ENCODE measurements around the gene CCDC7.
"Not testable (repeated sequence)": the region's sequence is repeated elsewhere in the genome, so short reads cannot be mapped to it uniquely, and the experiment has no call there.

CCDC7 gene

GRCh38 chr10:32562695-32563094 is 116.8 kb downstream of the CCDC7 start:
- DNase-seq (ENCODE audit: low read depth in 2 of 2): not testable (repeated sequence)

- no peak for DNase-seq (ENCODE audit: low read depth in 2 of 2)
Measured at GRCh38 chr10:32577448-32577847, 131.5 kb downstream of the CCDC7 start.

GRCh38 chr10:32582946-32583345 is 137.0 kb downstream of the CCDC7 start:
- no peak for DNase-seq (ENCODE audit: low read depth in 2 of 2)

GRCh38 chr10:32598022-32598421 is 152.1 kb downstream of the CCDC7 start:
- not testable (repeated sequence) for DNase-seq (ENCODE audit: low read depth in 2 of 2)

GRCh38 chr10:32600317-32600716 is 154.4 kb downstream of the CCDC7 start:
- DNase-seq (ENCODE audit: low read depth in 2 of 2): no peak

GRCh38 chr10:32601562-32601961 is 155.6 kb downstream of the CCDC7 start:
- not testable (repeated sequence) for DNase-seq (ENCODE audit: low read depth in 2 of 2)

GRCh38 chr10:32605787-32606186 is 159.8 kb downstream of the CCDC7 start:
- no peak for DNase-seq (ENCODE audit: low read depth in 2 of 2)

GRCh38 chr10:32610543-32610942 is 164.6 kb downstream of the CCDC7 start:
- not testable (repeated sequence) for DNase-seq (ENCODE audit: low read depth in 2 of 2)

GRCh38 chr10:32616438-32616837 is 170.5 kb downstream of the CCDC7 start:
- no peak for DNase-seq (ENCODE audit: low read depth in 2 of 2)

- DNase-seq (ENCODE audit: low read depth in 2 of 2): no peak
Measured at GRCh38 chr10:32618482-32618881, 172.5 kb downstream of the CCDC7 start.

- DNase-seq (ENCODE audit: low read depth in 2 of 2): no peak
Measured at GRCh38 chr10:32621969-32622368, 176.0 kb downstream of the CCDC7 start.

GRCh38 chr10:32622409-32622808 is 176.5 kb downstream of the CCDC7 start:
- no peak for DNase-seq (ENCODE audit: low read depth in 2 of 2)

- DNase-seq (ENCODE audit: low read depth in 2 of 2): no peak
Measured at GRCh38 chr10:32627183-32627582, 181.2 kb downstream of the CCDC7 start.

GRCh38 chr10:32629910-32630309 is 184.0 kb downstream of the CCDC7 start:
- no peak for DNase-seq (ENCODE audit: low read depth in 2 of 2)

- DNase-seq (ENCODE audit: low read depth in 2 of 2): no peak
Measured at GRCh38 chr10:32646535-32646934, 200.6 kb downstream of the CCDC7 start.

- DNase-seq (ENCODE audit: low read depth in 2 of 2): no peak
Measured at GRCh38 chr10:32650246-32650655, 204.3 kb downstream of the CCDC7 start.

GRCh38 chr10:32657430-32657829 is 211.5 kb downstream of the CCDC7 start:
- DNase-seq (ENCODE audit: low read depth in 2 of 2): not testable (repeated sequence)

GRCh38 chr10:32661346-32661745 is 215.4 kb downstream of the CCDC7 start:
- no peak for DNase-seq (ENCODE audit: low read depth in 2 of 2)

GRCh38 chr10:32680803-32681557 is 235.0 kb downstream of the CCDC7 start:
- DNase-seq (ENCODE audit: low read depth in 2 of 2): no peak

GRCh38 chr10:32684291-32684690 is 238.4 kb downstream of the CCDC7 start:
- DNase-seq (ENCODE audit: low read depth in 2 of 2): no peak

- no peak for DNase-seq (ENCODE audit: low read depth in 2 of 2)
Measured at GRCh38 chr10:32687116-32687515, 241.2 kb downstream of the CCDC7 start.

GRCh38 chr10:32687546-32687945 is 241.6 kb downstream of the CCDC7 start:
- no peak for DNase-seq (ENCODE audit: low read depth in 2 of 2)

GRCh38 chr10:32692174-32692573 is 246.2 kb downstream of the CCDC7 start:
- no peak for DNase-seq (ENCODE audit: low read depth in 2 of 2)

GRCh38 chr10:32693441-32693979 is 247.6 kb downstream of the CCDC7 start:
- no peak for DNase-seq (ENCODE audit: low read depth in 2 of 2)
